ENCODE data around the gene KCTD6.
A peak's percentile ranks its signal among the peaks of the same experiment; 100 is the strongest.

KCTD6 gene

DNA sequence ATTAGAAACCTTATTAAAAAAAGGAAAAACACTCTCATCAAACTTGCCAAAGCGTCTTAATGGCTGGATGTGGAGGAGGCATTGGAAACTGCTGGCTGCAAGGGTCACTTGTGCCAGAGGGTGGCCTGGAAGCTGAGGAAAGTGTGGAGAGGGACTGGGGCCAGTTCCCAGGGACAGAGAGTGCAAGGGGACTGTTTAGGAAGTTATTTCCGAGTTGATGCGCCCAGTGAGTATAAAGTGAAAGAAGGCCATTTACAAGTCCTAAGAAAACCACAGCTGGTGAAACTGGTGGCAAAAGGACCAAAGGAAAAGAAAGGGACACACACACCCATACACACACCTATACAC is 7.2 kb upstream of the KCTD6 start:
- TF ChIP-seq, protein P1, sequence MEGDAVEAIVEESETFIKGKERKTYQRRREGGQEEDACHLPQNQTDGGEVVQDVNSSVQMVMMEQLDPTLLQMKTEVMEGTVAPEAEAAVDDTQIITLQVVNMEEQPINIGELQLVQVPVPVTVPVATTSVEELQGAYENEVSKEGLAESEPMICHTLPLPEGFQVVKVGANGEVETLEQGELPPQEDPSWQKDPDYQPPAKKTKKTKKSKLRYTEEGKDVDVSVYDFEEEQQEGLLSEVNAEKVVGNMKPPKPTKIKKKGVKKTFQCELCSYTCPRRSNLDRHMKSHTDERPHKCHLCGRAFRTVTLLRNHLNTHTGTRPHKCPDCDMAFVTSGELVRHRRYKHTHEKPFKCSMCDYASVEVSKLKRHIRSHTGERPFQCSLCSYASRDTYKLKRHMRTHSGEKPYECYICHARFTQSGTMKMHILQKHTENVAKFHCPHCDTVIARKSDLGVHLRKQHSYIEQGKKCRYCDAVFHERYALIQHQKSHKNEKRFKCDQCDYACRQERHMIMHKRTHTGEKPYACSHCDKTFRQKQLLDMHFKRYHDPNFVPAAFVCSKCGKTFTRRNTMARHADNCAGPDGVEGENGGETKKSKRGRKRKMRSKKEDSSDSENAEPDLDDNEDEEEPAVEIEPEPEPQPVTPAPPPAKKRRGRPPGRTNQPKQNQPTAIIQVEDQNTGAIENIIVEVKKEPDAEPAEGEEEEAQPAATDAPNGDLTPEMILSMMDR (IDR thresholded peaks at IDR 0.05; ENCODE audit: insufficient read depth, low read depth, low read length, missing control alignments) = no peak
- no peak overlapping the region for H3K4me3 ChIP-seq (ENCODE audit: low read length)
- no peak for DNase-seq (ENCODE audit: low read depth)

DNA sequence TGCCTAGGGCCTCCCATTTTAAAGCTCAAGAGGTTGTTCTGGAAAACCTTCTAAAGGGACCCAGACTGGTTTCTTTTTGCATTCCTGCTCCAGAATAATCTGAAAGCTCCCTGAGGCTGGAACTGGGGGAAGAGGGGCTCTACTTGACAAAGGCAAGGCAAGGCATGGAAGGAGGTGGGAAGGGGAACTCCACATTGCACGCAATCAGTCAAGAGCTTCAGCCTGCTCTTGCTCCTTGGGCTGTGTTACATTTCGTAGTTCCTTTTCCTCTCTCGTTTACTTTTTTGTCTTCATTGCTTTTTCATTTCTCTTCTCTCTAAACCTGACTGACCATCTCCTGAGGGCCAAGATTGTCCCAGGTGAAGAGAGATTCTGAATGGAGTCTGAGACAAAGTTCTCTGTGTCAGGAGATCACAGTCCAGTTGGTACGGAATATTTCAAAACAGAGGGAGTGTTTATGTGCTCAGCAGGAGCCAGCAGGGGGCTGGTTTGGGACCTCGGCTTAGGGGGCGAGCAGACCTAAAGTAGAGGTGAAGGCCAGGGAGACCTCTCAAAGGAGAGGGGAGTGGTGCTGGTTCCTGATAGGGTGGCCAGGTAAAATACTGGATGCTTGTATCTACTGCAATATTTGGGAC is 6.0 kb upstream of the KCTD6 start:
- TF ChIP-seq, protein P1 (IDR thresholded peaks at IDR 0.05; ENCODE audit: insufficient read depth, low read depth, low read length, missing control alignments) = no peak

DNA sequence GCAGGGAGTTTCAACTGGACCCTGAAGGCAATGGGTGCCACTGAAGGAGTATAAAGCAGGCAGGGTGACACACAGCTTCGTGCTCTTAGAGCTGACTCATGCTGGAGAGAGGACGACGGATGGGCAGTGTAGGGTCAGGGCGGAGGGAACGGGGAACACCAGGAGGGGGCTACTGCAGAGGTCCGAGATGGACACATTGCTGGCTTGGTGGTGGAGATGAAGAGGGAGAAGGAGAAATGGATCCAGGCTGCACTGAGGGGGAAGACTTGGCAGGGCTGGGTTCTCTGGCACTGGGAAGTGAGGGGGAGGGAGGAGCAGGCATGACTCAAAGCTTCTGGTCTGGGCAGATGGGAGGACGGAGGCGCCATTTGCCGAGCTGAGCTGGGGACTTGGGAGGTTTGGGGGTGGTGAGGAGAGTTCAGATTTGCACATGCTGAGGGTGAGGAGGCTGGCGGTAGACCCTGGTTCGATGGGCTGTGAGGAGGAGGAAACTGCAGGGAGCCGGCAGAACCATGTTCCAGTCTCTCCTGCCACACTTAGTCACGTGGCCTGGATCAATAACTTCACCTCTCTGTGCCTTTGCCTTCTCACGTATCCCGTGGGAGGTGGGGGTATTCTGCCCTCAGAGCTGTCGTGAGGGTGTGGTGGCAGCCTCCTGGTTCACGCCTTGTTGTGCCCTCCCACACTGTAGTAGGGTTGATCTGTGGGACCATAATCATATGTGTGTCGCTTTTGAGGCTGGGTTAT is 4.6 kb upstream of the KCTD6 start:
- H3K4me3 ChIP-seq (ENCODE audit: low read length) = no peak overlapping the region
- peak; percentile 70 for DNase-seq (ENCODE audit: low read depth)
- TF ChIP-seq, protein P1 (IDR thresholded peaks at IDR 0.05; ENCODE audit: insufficient read depth, low read depth, low read length, missing control alignments) = no peak

More for the DNA sequence above, 6.0 kb upstream of the KCTD6 start:
- no peak for DNase-seq (ENCODE audit: low read depth)
- no peak overlapping the region for H3K4me3 ChIP-seq (ENCODE audit: low read length)

DNA sequence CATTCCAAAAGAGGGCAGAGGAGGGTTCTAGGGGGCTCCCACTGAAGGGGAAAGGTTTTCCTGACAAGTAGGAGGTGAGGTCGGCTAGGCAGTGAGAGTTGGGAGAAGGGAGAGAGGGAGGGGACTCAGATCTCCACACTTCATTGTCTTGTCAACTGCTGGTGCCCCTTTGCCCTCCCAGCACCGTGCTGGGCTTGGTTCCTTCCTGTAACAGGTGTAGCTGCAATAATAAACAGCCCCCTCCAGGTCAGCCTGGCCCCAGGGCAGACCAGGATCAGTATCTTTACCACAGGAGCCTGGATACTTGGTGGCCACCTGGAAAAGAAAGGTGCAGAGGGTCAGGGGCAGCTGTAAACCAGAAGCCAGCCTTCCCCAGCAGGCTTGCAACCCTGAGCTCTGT is 2.9 kb upstream of the KCTD6 start:
- DNase-seq (ENCODE audit: low read depth) = no peak
- TF ChIP-seq, protein P1 (IDR thresholded peaks at IDR 0.05; ENCODE audit: insufficient read depth, low read depth, low read length, missing control alignments) = no peak
- H3K4me3 ChIP-seq (ENCODE audit: low read length) = no peak overlapping the region

DNA sequence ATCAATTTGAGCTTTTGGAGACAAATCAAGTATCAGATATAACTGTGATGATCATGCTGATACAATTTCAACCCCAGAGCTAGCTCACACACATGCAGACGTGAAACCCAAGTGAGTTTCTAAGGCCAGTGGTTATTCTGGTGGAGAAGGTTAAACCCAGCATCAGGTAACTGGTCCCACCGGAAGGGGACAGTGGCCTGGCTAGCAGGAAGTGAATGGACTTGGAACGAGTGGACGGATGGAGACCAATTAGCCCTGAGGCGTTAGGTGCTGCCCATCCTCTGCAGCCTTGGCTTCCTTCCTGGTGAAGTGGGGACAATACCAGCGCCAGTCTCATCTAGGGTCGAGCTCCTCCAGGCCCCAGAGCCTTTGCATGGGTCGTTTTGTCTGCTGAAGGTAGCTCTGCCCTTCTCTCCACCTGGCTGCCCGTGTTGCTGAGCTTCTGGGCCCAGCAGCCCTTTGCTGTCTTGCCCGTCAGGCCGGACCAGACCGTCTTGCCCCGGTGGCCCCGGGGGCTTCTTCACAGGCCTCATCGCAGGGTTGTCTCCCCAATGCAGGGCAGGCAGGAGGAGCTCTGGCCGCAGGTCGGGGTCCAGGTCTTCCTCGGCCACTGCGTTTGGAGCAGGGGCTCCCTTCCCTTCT is 915 bp upstream of the KCTD6 start:
- no peak for DNase-seq (ENCODE audit: low read depth)
- no peak overlapping the region for H3K4me3 ChIP-seq (ENCODE audit: low read length)
- TF ChIP-seq, protein P1 (IDR thresholded peaks at IDR 0.05; ENCODE audit: insufficient read depth, low read depth, low read length, missing control alignments) = no peak

DNA sequence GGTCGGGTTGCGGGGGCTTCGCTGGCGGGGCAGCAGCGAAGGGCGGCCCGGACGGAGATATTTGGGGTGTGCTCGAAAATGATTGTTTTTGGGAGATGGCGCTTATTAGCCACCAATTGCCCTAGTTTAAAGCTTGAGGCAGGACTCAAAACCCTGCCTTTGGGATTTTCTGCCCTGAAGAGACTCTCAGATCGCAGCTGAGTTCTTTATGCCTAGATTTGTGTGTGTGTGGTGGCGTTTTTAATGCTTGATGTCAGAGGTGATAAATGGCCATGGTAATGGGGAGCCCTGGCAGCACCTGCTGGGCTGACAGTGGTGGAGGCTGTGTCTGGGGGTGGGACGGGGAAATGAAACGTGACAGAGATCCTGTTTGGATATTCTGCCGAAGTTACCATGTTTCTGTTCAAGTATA is 604 bp downstream of the KCTD6 start:
- DNase-seq (ENCODE audit: low read depth) = peak; percentile 15
- peak overlapping the region; percentile 85 for H3K4me3 ChIP-seq (ENCODE audit: low read length)
- TF ChIP-seq, protein P1 (IDR thresholded peaks at IDR 0.05; ENCODE audit: insufficient read depth, low read depth, low read length, missing control alignments) = no peak

Data from epithelial cell of esophagus (primary cell).